Ovary (tissue), 9 donors: ENCODE results near the gene RILPL1. TPM values are rescaled to one million over a fixed set of nuclear protein-coding genes. Genes with fewer than 3 reads are reported as not detected.

Experiments
- DNase-seq, 5 donors: peaks; one replicate each; pipeline ENCODE4 v3.0.0-alpha.2; 2019 to 2020
- H3K27ac ChIP-seq, 2 donors: fragments of 200-600 bp; one replicate each; pipeline versions ENCODE4 v1.5.1 to v1.8.0; 2019 to 2022
- H3K27me3 ChIP-seq: fragments of 200-600 bp; one replicate; pipeline ENCODE4 v1.8.0; 2022
- H3K36me3 ChIP-seq: fragments of 200-600 bp; sonication (generic); one replicate; pipeline ENCODE4 v1.5.1; 2019
- H3K4me1 ChIP-seq: one replicate; pipeline ENCODE4 v1.8.1; 2013; ENCODE audit warnings: mild to moderate bottlenecking, moderate library complexity; ENCODE audit not compliant: insufficient read depth
- H3K4me3 ChIP-seq: fragments of 200-600 bp; sonication (generic); one replicate; pipeline ENCODE4 v1.5.1; 2017
- H3K9me3 ChIP-seq, 2 donors: fragments of 200-600 bp in 1 of 2; sonication (generic) in 1 of 2; one replicate each; pipeline versions ENCODE4 v1.5.1 to v1.8.1; 2013 to 2019; ENCODE audit warnings: mild to moderate bottlenecking in 1 of 2, moderate library complexity in 1 of 2
- CTCF ChIP-seq, 3 donors: fragments of 450-650 bp in 2 of 3; fragments of 200-600 bp in 1 of 3; IDR thresholded peaks; one replicate each; pipeline versions ENCODE4 v1.5.1 to v1.8.0; 2016 to 2022; ENCODE audit warnings: antibody characterized with exemption in 3 of 3, mild to moderate bottlenecking in 1 of 3
- EP300 ChIP-seq: sonication (generic); formaldehyde crosslinking; IDR thresholded peaks from one replicate; pipeline ENCODE4 v1.6.1; 2017; ENCODE audit warnings: antibody characterized with exemption
- POLR2A ChIP-seq: fragments of 450-650 bp; IDR thresholded peaks from one replicate; pipeline ENCODE4 v1.6.1; 2017; ENCODE audit warnings: antibody characterized with exemption, mild to moderate bottlenecking, moderate library complexity
- WGBS, 3 donors: extraction: QIAGEN DNeasy Blood & Tissue Kit in 1 of 3; methylation state at CpG; one replicate each; pipeline versions ENCODE4 v1.1.5 to v1.1.7; 2013 to 2017; 5-methylcytosine and 5-hydroxymethylcytosine counted together
- intact Hi-C, 4 donors: fragments of 100-400 bp; cut with DNase I; formaldehyde crosslinking; loops; one replicate each; pipeline versions ENCODE4 v1.11.0 to v1.15.1; 2022 to 2023
- polyA plus RNA-seq, 2 donors: library from polyadenylated mRNA; stranded (reverse); fragments of 200-250 nt in 1 of 2; fragments of 350-450 nt in 1 of 2; fragmentation: Illumina TruSeq in 1 of 2; extraction: RNeasy Lipid Tissue Mini Kit (QIAGEN cat#74804) in 1 of 2; gene quantifications; one replicate each; pipeline ENCODE4 v1.2.3, GENCODE V29; 2013 to 2014
- total RNA-seq, 7 donors: library from RNA; depleted of rRNA in 2 of 7; stranded (reverse); fragments of >200 nt in 2 of 7; fragmentation: NEBNext Ultra II Directional in 3 of 7; extraction: Animal tissue kit (Norgen Biotek cat#: 25700) in 3 of 7; gene quantifications; one replicate each; pipeline versions ENCODE4 v1.1.0 to v1.2.4, GENCODE V29; 2016 to 2023
- donor health status: DM: no; HTN: no; CAD: no; lungs with moderate emphysema.
- donor health status: DM: no; HTN: no; CAD: no.
- donor health status: Bipolar disorder and iron deficiency.
- donor health status: DM: yes; HTN: yes; CAD: no.
- donor health status: DM: no; HTN: no; CAD: no.
- donor health status: DM: yes; HTN: yes; CAD: no.

Gene RILPL1
- total and polyA plus RNA-seq, 9 donors, result 9.8 to 25.1 (median 18.9) TPM

- no peak for DNase-seq
- intact Hi-C loops, result no loop called here
- WGBS, 3 donors, result 92 to 97% (median 92%) methylated on average over 5 of the region's 5 CpGs
- H3K4me1 ChIP-seq, result peaks cover 7% of the 10 kb centered on the region
- H3K36me3 ChIP-seq, result no peaks in the 10 kb centered on the region
- H3K9me3 ChIP-seq, result no peaks in the 10 kb centered on the region
- H3K4me3 ChIP-seq, result no peak overlapping the region
- TF ChIP-seq CTCF (IDR thresholded peaks at IDR 0.05) (no peak), EP300 (no peak), POLR2A (no peak)
- no peaks in the 10 kb centered on the region for H3K27me3 ChIP-seq
- H3K27ac ChIP-seq, result no peak overlapping the region
These were observed 4.7 kb downstream of the RILPL1 start for GRCh38 chr12:123528858-123529257.

- Histone ChIP-seq H3K36me3 (no peaks in the 10 kb centered on the region), H3K27ac (no peak overlapping the region)
- 61 to 65% (median 64%) methylated on average over 7 of the region's 7 CpGs for WGBS, 3 donors
These were observed 6.9 kb downstream of the RILPL1 start for GRCh38 chr12:123526542-123527080.

GRCh38 chr12:123524378-123524777 is 9.1 kb downstream of the RILPL1 start:
- no peaks in the 10 kb centered on the region for H3K27me3 ChIP-seq
- H3K9me3 ChIP-seq, result no peaks in the 10 kb centered on the region
- no peaks in the 10 kb centered on the region for H3K4me1 ChIP-seq
- H3K4me3 ChIP-seq, result no peak overlapping the region
- TF ChIP-seq POLR2A (no peak), CTCF (IDR thresholded peaks at IDR 0.05) (no peak), EP300 (no peak)
- no peak overlapping the region for H3K27ac ChIP-seq
- 97 to 98% (median 97%) methylated on average over 7 of the region's 7 CpGs for WGBS, 3 donors
- no peak for DNase-seq
- intact Hi-C loops, result no loop called here
- no peaks in the 10 kb centered on the region for H3K36me3 ChIP-seq

More at GRCh38 chr12:123526542-123527080, 6.9 kb downstream of the RILPL1 start:
- no peak overlapping the region for H3K4me3 ChIP-seq
- intact Hi-C loops, result no loop called here
- H3K27me3 ChIP-seq, result no peaks in the 10 kb centered on the region
- no peak for DNase-seq
- H3K9me3 ChIP-seq, result no peaks in the 10 kb centered on the region
- no peak for TF ChIP-seq CTCF (IDR thresholded peaks at IDR 0.05)
- no peak for TF ChIP-seq EP300
- no peak for TF ChIP-seq POLR2A
- peaks cover under 1% of the 10 kb centered on the region for H3K4me1 ChIP-seq

- WGBS, 3 donors, result 86 to 93% (median 91%) methylated on average over 10 of the region's 10 CpGs
- DNase-seq, result no peak
- no peaks in the 10 kb centered on the region for H3K27me3 ChIP-seq
- H3K9me3 ChIP-seq, result no peaks in the 10 kb centered on the region
- H3K4me1 ChIP-seq, result no peaks in the 10 kb centered on the region
- no peak overlapping the region for H3K4me3 ChIP-seq
- no peak for TF ChIP-seq EP300
- no peak for TF ChIP-seq CTCF (IDR thresholded peaks at IDR 0.05)
- H3K27ac ChIP-seq, result no peak overlapping the region
- intact Hi-C loops, result no loop called here
- no peaks in the 10 kb centered on the region for H3K36me3 ChIP-seq
These were observed 10.0 kb downstream of the RILPL1 start for GRCh38 chr12:123523518-123523917.
